CD4-positive, alpha-beta T cell treated with Interleukin-10 for 1 hour (primary cell): ENCODE results near the gene CMC4.

ENCODE experiments used
- DNase-seq: peaks from one replicate; pipeline ENCODE4 v3.0.0-alpha.2; 2020

CMC4 gene

GRCh38 chrX:155070975-155071693 lies at the start of gene CMC4, which contains the start of the genes BRCC3 and MTCP1:
Gene CMC4, minus strand, starts transcription at chrX:155071136. Its CDS starts 7,113 bp downstream, at chrX:155064023.
Gene BRCC3, plus strand, starts transcription at chrX:155071508. Its CDS starts 20 bp downstream, at chrX:155071528.
Gene MTCP1, minus strand, starts transcription at chrX:155071136. Its CDS starts 5,126 bp downstream, at chrX:155066010.
- DNase-seq, result peak; percentile 83

GRCh38 chrX:155115174-155115819 lies 44.4 kb upstream of the CMC4 start:
- no peak for DNase-seq

- no peak for DNase-seq
Observed at GRCh38 chrX:155113097-155113496, 42.2 kb upstream of the CMC4 start.

GRCh38 chrX:155112171-155112570 lies 41.2 kb upstream of the CMC4 start:
- no peak for DNase-seq

- DNase-seq, result no peak
Observed at GRCh38 chrX:155108427-155108826, 37.5 kb upstream of the CMC4 start.

- no peak for DNase-seq
Observed at GRCh38 chrX:155105919-155106318, 35.0 kb upstream of the CMC4 start.

- DNase-seq, result peak; percentile 61
Observed at GRCh38 chrX:155094468-155095061, 23.6 kb upstream of the CMC4 start.

GRCh38 chrX:155086961-155087735 lies 16.2 kb upstream of the CMC4 start:
- no peak for DNase-seq

- peak; percentile 53 for DNase-seq
Observed at GRCh38 chrX:155086202-155086840, 15.4 kb upstream of the CMC4 start.

- peak; percentile 7 for DNase-seq
Observed at GRCh38 chrX:155071694-155072280, 851 bp upstream of the CMC4 start.

GRCh38 chrX:155070663-155070974 lies 317 bp downstream of the CMC4 start:
- no peak for DNase-seq

GRCh38 chrX:155070038-155070437 lies 898 bp downstream of the CMC4 start:
- DNase-seq, result peak; percentile 0

GRCh38 chrX:155069414-155069813 lies 1.5 kb downstream of the CMC4 start:
- no peak for DNase-seq

GRCh38 chrX:155068165-155068564 lies 2.8 kb downstream of the CMC4 start:
- no peak for DNase-seq

GRCh38 chrX:155065035-155065734 lies 5.8 kb downstream of the CMC4 start:
- DNase-seq, result no peak

GRCh38 chrX:155061760-155062159 lies 9.2 kb downstream of the CMC4 start:
- no peak for DNase-seq

- DNase-seq, result peak; percentile 62
Observed at GRCh38 chrX:155056877-155057792, 13.8 kb downstream of the CMC4 start.

GRCh38 chrX:155056471-155056870 lies 14.5 kb downstream of the CMC4 start:
- DNase-seq, result peak; percentile 8

- DNase-seq, result no peak
Observed at GRCh38 chrX:155055494-155055893, 15.4 kb downstream of the CMC4 start.

GRCh38 chrX:155054255-155054654 lies 16.7 kb downstream of the CMC4 start:
- DNase-seq, result no peak

- no peak for DNase-seq
Observed at GRCh38 chrX:155053656-155054055, 17.3 kb downstream of the CMC4 start.
